Raji (cell line): ENCODE measurements around the gene KMT2A.

Source experiments
- POLR2A ChIP-seq: IDR thresholded peaks from 2 replicates; pipeline ENCODE4 v1.6.1; 2011; ENCODE audit warnings: low read depth, low read length, control low read depth; ENCODE audit not compliant: insufficient read depth

Gene KMT2A

GRCh38 chr11:118524356-118524755 lies 88.1 kb downstream of the KMT2A start:
- TF ChIP-seq POLR2A: no peak

GRCh38 chr11:118524757-118525470 lies 88.6 kb downstream of the KMT2A start:
- TF ChIP-seq POLR2A: no peak

GRCh38 chr11:118526688-118527087 lies 90.4 kb downstream of the KMT2A start:
- no peak for TF ChIP-seq POLR2A

- TF ChIP-seq POLR2A: no peak
These were observed 90.8 kb downstream of the KMT2A start, which contains the start of gene TTC36 for GRCh38 chr11:118527109-118527508. TTC36 (plus strand) TSS chr11:118527474; CDS start chr11:118527495, 21 bp downstream.

- TF ChIP-seq POLR2A: no peak
These were observed 92.2 kb downstream of the KMT2A start for GRCh38 chr11:118528511-118528910.

- TF ChIP-seq POLR2A: no peak
These were observed 93.4 kb downstream of the KMT2A start for GRCh38 chr11:118529584-118530175.

GRCh38 chr11:118530180-118530682 lies 93.9 kb downstream of the KMT2A start:
- no peak for TF ChIP-seq POLR2A

GRCh38 chr11:118530683-118531596 lies 94.6 kb downstream of the KMT2A start, which contains the start of gene TMEM25:
TMEM25 (plus strand) TSS chr11:118531192; CDS start chr11:118531802, 610 bp downstream.
- no peak for TF ChIP-seq POLR2A

- TF ChIP-seq POLR2A: no peak
These were observed 95.3 kb downstream of the KMT2A start for GRCh38 chr11:118531597-118532084.

- TF ChIP-seq POLR2A: no peak
These were observed 95.8 kb downstream of the KMT2A start for GRCh38 chr11:118532091-118532490.

- TF ChIP-seq POLR2A: no peak
These were observed 96.8 kb downstream of the KMT2A start for GRCh38 chr11:118532852-118533768.

- no peak for TF ChIP-seq POLR2A
These were observed 97.8 kb downstream of the KMT2A start for GRCh38 chr11:118533769-118534729.

GRCh38 chr11:118535261-118535660 lies 99.0 kb downstream of the KMT2A start:
- no peak for TF ChIP-seq POLR2A
